Loucy (cell line): ENCODE results near the gene ZNF138.
"Not testable (repeated sequence)": the region's sequence is repeated elsewhere in the genome, so short reads cannot be mapped to it uniquely, and the experiment has no call there.

Source experiments
- H2AFZ ChIP-seq: fragments of 200-600 bp; sonication (generic); 2 replicates; pipeline ENCODE4 v1.6.0; 2016; ENCODE audit warnings: antibody characterized with exemption, mild to moderate bottlenecking, low read length, moderate library complexity
- H3F3A ChIP-seq: fragments of 200-600 bp; 2 replicates; pipeline ENCODE4 v1.6.0; 2016; ENCODE audit warnings: antibody characterized with exemption, low read depth, mild to moderate bottlenecking
- H3K27me3 ChIP-seq: fragments of 200-600 bp; sonication (generic); 2 replicates; pipeline ENCODE4 v1.6.1; 2014; ENCODE audit warnings: low read length, mild to moderate bottlenecking; ENCODE audit not compliant: insufficient read depth, poor library complexity, severe bottlenecking
- H3K36me3 ChIP-seq: fragments of 200-600 bp; sonication (generic); 2 replicates; pipeline ENCODE4 v1.6.1; 2016; ENCODE audit warnings: low read length; ENCODE audit not compliant: insufficient read depth
- H3K4me1 ChIP-seq: fragments of 200-600 bp; sonication (generic); 2 replicates; pipeline ENCODE4 v1.5.1; 2014; ENCODE audit warnings: low read length, mild to moderate bottlenecking; ENCODE audit not compliant: insufficient read depth, poor library complexity, severe bottlenecking
- H3K4me2 ChIP-seq: fragments of 200-600 bp; sonication (generic); 2 replicates; pipeline ENCODE4 v1.6.0; 2014; ENCODE audit warnings: antibody characterized with exemption, low read length, low read depth, mild to moderate bottlenecking; ENCODE audit not compliant: poor library complexity, severe bottlenecking
- H3K4me3 ChIP-seq: fragments of 200-600 bp; sonication (generic); 2 replicates; pipeline ENCODE4 v1.5.1; 2014; ENCODE audit warnings: low read length, mild to moderate bottlenecking, mixed read lengths; ENCODE audit not compliant: poor library complexity, severe bottlenecking
- H3K79me2 ChIP-seq: fragments of 200-600 bp; sonication (generic); 2 replicates; pipeline ENCODE4 v1.6.1; 2014; ENCODE audit warnings: low read length; ENCODE audit not compliant: insufficient read depth
- H3K9ac ChIP-seq: fragments of 200-600 bp; sonication (generic); 2 replicates; pipeline ENCODE4 v1.6.0; 2014; ENCODE audit warnings: mild to moderate bottlenecking, low read depth, low read length, moderate library complexity; ENCODE audit not compliant: poor library complexity, severe bottlenecking
- H3K9me2 ChIP-seq: fragments of 200-600 bp; sonication (generic); replicated peaks from 2 replicates; pipeline ENCODE4 v1.6.1; 2016; ENCODE audit warnings: low read depth, low read length, mixed read lengths
- H3K9me3 ChIP-seq: fragments of 200-600 bp; sonication (generic); 2 replicates; pipeline ENCODE4 v1.6.1; 2014; ENCODE audit warnings: mild to moderate bottlenecking, antibody characterized with exemption, low read length, low read depth; ENCODE audit not compliant: insufficient read depth
- H4K20me1 ChIP-seq: fragments of 200-600 bp; sonication (generic); 2 replicates; pipeline ENCODE4 v1.6.0; 2014; ENCODE audit warnings: antibody characterized with exemption, low read length, mild to moderate bottlenecking; ENCODE audit not compliant: insufficient read depth, poor library complexity, severe bottlenecking
- CTCF ChIP-seq: fragments of 200-600 bp; sonication (generic); conservative IDR thresholded peaks from 2 replicates; pipeline ENCODE4 v1.5.1; 2014; ENCODE audit warnings: mild to moderate bottlenecking, antibody characterized with exemption, low read length
- EZH2phosphoT487 ChIP-seq: fragments of 200-600 bp; IDR thresholded peaks from 2 replicates; pipeline ENCODE4 v1.6.1; 2018; ENCODE audit warnings: antibody characterized with exemption, mild to moderate bottlenecking, moderate library complexity, borderline replicate concordance

ZNF138 gene

GRCh38 chr7:64830926-64831325 is 36.7 kb downstream of the ZNF138 start:
- Histone ChIP-seq H3K9me2 (no peaks in the 10 kb centered on the region), H3K9ac (no peak overlapping the region), H3K4me3 (no peak overlapping the region), H3F3A (no peaks in the 10 kb centered on the region), H3K4me1 (no peaks in the 10 kb centered on the region), H3K9me3 (no peaks in the 10 kb centered on the region), H3K4me2 (no peak overlapping the region), H4K20me1 (no peaks in the 10 kb centered on the region), H2AFZ (no peak overlapping the region), H3K79me2 (no peaks in the 10 kb centered on the region), H3K27me3 (no peaks in the 10 kb centered on the region), H3K36me3 (peaks cover 8% of the 10 kb centered on the region; the same call in 1 of the 2 replicates)
- no peak for TF ChIP-seq EZH2phosphoT487
- TF ChIP-seq CTCF, result no peak

GRCh38 chr7:64832136-64832535 is 37.9 kb downstream of the ZNF138 start:
- Histone ChIP-seq H3K9me2 (no peaks in the 10 kb centered on the region), H3K4me1 (no peaks in the 10 kb centered on the region), H3K4me2 (no peak overlapping the region), H2AFZ (no peak overlapping the region), H3K79me2 (no peaks in the 10 kb centered on the region), H3K9me3 (no peaks in the 10 kb centered on the region), H4K20me1 (no peaks in the 10 kb centered on the region), H3K27me3 (no peaks in the 10 kb centered on the region), H3K4me3 (no peak overlapping the region), H3K36me3 (peaks cover 8% of the 10 kb centered on the region; the same call in 1 of the 2 replicates), H3K9ac (no peak overlapping the region), H3F3A (no peaks in the 10 kb centered on the region)
- TF ChIP-seq CTCF (no peak), EZH2phosphoT487 (no peak)

DNA sequence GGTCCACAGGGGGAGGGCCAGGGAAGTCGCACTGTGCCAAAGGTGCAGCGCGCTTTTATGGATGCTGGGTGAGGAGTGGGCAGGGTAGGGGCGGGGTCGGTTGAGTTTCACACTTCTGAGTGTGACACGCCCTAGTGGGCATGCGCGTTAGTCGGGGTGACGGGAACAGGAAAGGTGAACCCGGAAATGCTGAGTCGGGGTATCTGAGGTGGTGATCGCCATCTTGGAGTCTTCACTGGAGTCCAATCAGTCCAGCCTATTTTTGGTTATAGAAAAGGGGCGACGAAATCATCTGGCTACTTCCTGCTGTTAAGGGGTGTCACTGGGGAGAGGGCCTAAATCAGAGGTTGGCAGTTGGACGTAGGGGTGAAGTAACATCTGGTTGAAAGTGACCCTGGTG is 40.8 kb downstream of the ZNF138 start:
- Histone ChIP-seq H4K20me1 (no peaks in the 10 kb centered on the region), H3F3A (no peaks in the 10 kb centered on the region), H3K27me3 (no peaks in the 10 kb centered on the region), H3K9me2 (no peaks in the 10 kb centered on the region), H3K36me3 (peaks cover 8% of the 10 kb centered on the region; the same call in 1 of the 2 replicates), H3K4me2 (no peak overlapping the region), H3K4me1 (no peaks in the 10 kb centered on the region), H3K9me3 (no peaks in the 10 kb centered on the region), H2AFZ (no peak overlapping the region), H3K9ac (no peak overlapping the region), H3K4me3 (no peak overlapping the region), H3K79me2 (no peaks in the 10 kb centered on the region)
- TF ChIP-seq CTCF (no peak), EZH2phosphoT487 (no peak)

- not testable (repeated sequence) for H4K20me1 ChIP-seq, H3K27me3 ChIP-seq, H3K9me3 ChIP-seq, H3K36me3 ChIP-seq, H3K4me2 ChIP-seq, H3K4me1 ChIP-seq, H3K79me2 ChIP-seq, H3F3A ChIP-seq, H3K9me2 ChIP-seq, H3K4me3 ChIP-seq, H3K9ac ChIP-seq, H2AFZ ChIP-seq
These were observed 41.6 kb downstream of the ZNF138 start for GRCh38 chr7:64835856-64836255.

- not testable (repeated sequence) for H3K9me2 ChIP-seq, H2AFZ ChIP-seq, H4K20me1 ChIP-seq, H3K9ac ChIP-seq, H3K9me3 ChIP-seq, H3K79me2 ChIP-seq, H3K4me2 ChIP-seq, H3F3A ChIP-seq, H3K36me3 ChIP-seq, H3K27me3 ChIP-seq, H3K4me1 ChIP-seq, H3K4me3 ChIP-seq
These were observed 43.8 kb downstream of the ZNF138 start for GRCh38 chr7:64838051-64838450.
